Colon (tissue), 2 donors: ENCODE results near the gene NPIPA3.
"Not testable (repeated sequence)": the region's sequence is repeated elsewhere in the genome, so short reads cannot be mapped to it uniquely, and the experiment has no call there.

ENCODE experiments used
- FAIRE-seq: peaks from 2 replicates; lab custom pipeline; 2012; peaks lifted over from hg19 to GRCh38; lab: Jason Lieb, UNC
- donor health status: control.
- donor health status: control.

NPIPA3 gene

GRCh38 chr16:14703156-14704011 is at the start of gene NPIPA3:
Gene NPIPA3 (plus strand): TSS chr16:14703411. CDS start chr16:14708944, 5,533 bp downstream.
- not testable (repeated sequence) for FAIRE-seq

- FAIRE-seq: no peak
These were observed 45.1 kb upstream of the NPIPA3 start for GRCh38 chr16:14658063-14658462.

- FAIRE-seq: no peak
These were observed 35.6 kb upstream of the NPIPA3 start for GRCh38 chr16:14667347-14668266.

GRCh38 chr16:14668556-14669223 is 34.5 kb upstream of the NPIPA3 start:
- FAIRE-seq: no peak

- FAIRE-seq: no peak
These were observed 33.4 kb upstream of the NPIPA3 start for GRCh38 chr16:14669776-14670175.

GRCh38 chr16:14672403-14672971 is 30.7 kb upstream of the NPIPA3 start:
- FAIRE-seq: no peak

GRCh38 chr16:14676633-14677032 is 26.6 kb upstream of the NPIPA3 start:
- FAIRE-seq: no peak

GRCh38 chr16:14677627-14678026 is 25.6 kb upstream of the NPIPA3 start:
- FAIRE-seq: no peak

- no peak for FAIRE-seq
These were observed 24.3 kb upstream of the NPIPA3 start for GRCh38 chr16:14678748-14679497.

GRCh38 chr16:14680396-14680795 is 22.8 kb upstream of the NPIPA3 start:
- FAIRE-seq: not testable (repeated sequence)

- no peak for FAIRE-seq
These were observed 22.1 kb upstream of the NPIPA3 start for GRCh38 chr16:14681115-14681514.

- FAIRE-seq: no peak
These were observed 21.1 kb upstream of the NPIPA3 start for GRCh38 chr16:14682121-14682520.

GRCh38 chr16:14685870-14686793 is 17.1 kb upstream of the NPIPA3 start:
- FAIRE-seq: not testable (repeated sequence)

GRCh38 chr16:14694129-14694528 is 9.1 kb upstream of the NPIPA3 start, which contains the start of gene PLA2G10:
Gene PLA2G10 (minus strand): TSS chr16:14694308. CDS start chr16:14694229, 79 bp downstream.
- not testable (repeated sequence) for FAIRE-seq

GRCh38 chr16:14701859-14702258 is 1.4 kb upstream of the NPIPA3 start:
- not testable (repeated sequence) for FAIRE-seq

- not testable (repeated sequence) for FAIRE-seq
These were observed 539 bp upstream of the NPIPA3 start for GRCh38 chr16:14702672-14703071.

- FAIRE-seq: not testable (repeated sequence)
These were observed 30.0 kb downstream of the NPIPA3 start for GRCh38 chr16:14733233-14733632.

- not testable (repeated sequence) for FAIRE-seq
These were observed 37.7 kb downstream of the NPIPA3 start for GRCh38 chr16:14740832-14741385.

GRCh38 chr16:14741794-14742193 is 38.6 kb downstream of the NPIPA3 start:
- FAIRE-seq: not testable (repeated sequence)
